Naive thymus-derived CD4-positive, alpha-beta T cell (primary cell): ENCODE data around the gene MUSTN1. TPM values are rescaled to one million over a fixed set of nuclear protein-coding genes. Genes with fewer than 3 reads are reported as not detected.
A peak's percentile ranks its signal among the peaks of the same experiment; 100 is the strongest.

Experiments
- ATAC-seq: fragments of 150-1000 bp; cut with Tn5 transposase; 2 replicates; pipeline ENCODE4 v1.10.0; 2021; ENCODE audit warnings: mild to moderate bottlenecking, moderate library complexity
- CTCF ChIA-PET: fragments of 350-600 bp; sonication (Branson Sonifier 250); formaldehyde crosslinking; loops from one replicate; lab custom pipeline; 2021; ENCODE audit warnings: antibody characterized with exemption; lab: Charles Lee
- POLR2A ChIA-PET: fragments of 350-600 bp; sonication (Branson Sonifier 250); formaldehyde crosslinking; loops from one replicate; lab custom pipeline; 2021; ENCODE audit warnings: antibody characterized with exemption, inconsistent platforms; lab: Charles Lee
- DNase-seq, 9 donors: peaks; one replicate each; pipeline versions ENCODE4 v3.0.0 to v3.0.0-alpha.2; 2020 to 2022; ENCODE audit warnings: mixed read lengths in 1 of 9
- H3K27ac ChIP-seq: one replicate; pipeline ENCODE4 v1.7.0; 2013; ENCODE audit warnings: mild to moderate bottlenecking, low read depth, low read length, moderate library complexity
- H3K27me3 ChIP-seq, 2 donors: one replicate each; pipeline ENCODE4 v1.7.0; 2013; ENCODE audit warnings: low read length in 2 of 2, mild to moderate bottlenecking in 2 of 2, moderate library complexity in 2 of 2; ENCODE audit not compliant: control insufficient read depth in 2 of 2, insufficient read depth in 2 of 2
- H3K36me3 ChIP-seq, 3 experiments: 1 replicate in 2 of 3; 2 replicates in 1 of 3; pipeline ENCODE4 v1.7.0; 2013; ENCODE audit warnings: low read length in 3 of 3, mild to moderate bottlenecking in 3 of 3, moderate library complexity in 1 of 3; ENCODE audit not compliant: insufficient read depth in 3 of 3, control insufficient read depth in 2 of 3
- H3K4me1 ChIP-seq, 2 donors: one replicate each; pipeline ENCODE4 v1.7.0; 2013; ENCODE audit warnings: low read length in 2 of 2, mild to moderate bottlenecking in 2 of 2, moderate library complexity in 1 of 2; ENCODE audit not compliant: control insufficient read depth in 2 of 2, insufficient read depth in 2 of 2
- H3K4me3 ChIP-seq: 2 replicates; pipeline ENCODE4 v1.7.0; 2013; ENCODE audit warnings: mild to moderate bottlenecking, low read length
- H3K9me3 ChIP-seq, 3 experiments: 1 replicate in 2 of 3; 2 replicates in 1 of 3; pipeline ENCODE4 v1.7.0; 2013; ENCODE audit warnings: low read length in 3 of 3; ENCODE audit not compliant: control insufficient read depth in 2 of 3
- H3K27ac Mint-ChIP-seq, 9 donors: one replicate each; pipeline ENCODE4 v1.8.0; 2020 to 2022; ENCODE audit warnings: mixed read lengths in 9 of 9, mild to moderate bottlenecking in 8 of 9, moderate library complexity in 5 of 9, inconsistent platforms in 2 of 9
- H3K27me3 Mint-ChIP-seq, 5 donors: one replicate each; pipeline ENCODE4 v1.8.0; 2021 to 2022; ENCODE audit warnings: mixed read lengths in 5 of 5, mild to moderate bottlenecking in 1 of 5
- H3K36me3 Mint-ChIP-seq, 5 donors: one replicate each; pipeline ENCODE4 v1.8.0; 2020 to 2022; ENCODE audit warnings: mixed read lengths in 5 of 5, mild to moderate bottlenecking in 3 of 5, inconsistent platforms in 1 of 5
- H3K4me1 Mint-ChIP-seq, 7 donors: one replicate each; pipeline ENCODE4 v1.8.0; 2020 to 2022; ENCODE audit warnings: mixed read lengths in 7 of 7, mild to moderate bottlenecking in 3 of 7, inconsistent platforms in 1 of 7
- H3K4me3 Mint-ChIP-seq, 10 donors: one replicate each; pipeline ENCODE4 v1.8.0; 2020 to 2022; ENCODE audit warnings: mild to moderate bottlenecking in 10 of 10, mixed read lengths in 10 of 10, moderate library complexity in 6 of 10, inconsistent platforms in 2 of 10
- H3K9me3 Mint-ChIP-seq, 11 donors: one replicate each; pipeline ENCODE4 v1.8.0; 2020 to 2022; ENCODE audit warnings: mixed read lengths in 11 of 11, mild to moderate bottlenecking in 4 of 11, inconsistent platforms in 1 of 11, moderate library complexity in 1 of 11
- intact Hi-C, 2 donors: fragments of 100-400 bp; cut with micrococcal nuclease; formaldehyde crosslinking; loops; one replicate each; pipeline ENCODE4 v1.15.1; 2023
- polyA plus RNA-seq, 2 donors: library from polyadenylated mRNA; unstranded; fragments of 300-500 nt; fragmentation: Illumina TruSeq; gene quantifications; one replicate each; pipeline ENCODE4 v1.2.3, GENCODE V29; 2021
- total RNA-seq, 6 experiments: library from RNA in 5 of 6; stranded (reverse) in 5 of 6; gene quantifications; 1 replicate in 5 of 6; 2 replicates in 1 of 6; pipeline ENCODE4 v1.2.3 and lab custom pipeline; 2021 to 2026

The MUSTN1 gene
- total and polyA plus RNA-seq, 7 experiments from 2014 or later = 0.76 to 10.0 (median 2.6) TPM; not detected in 2

DNA sequence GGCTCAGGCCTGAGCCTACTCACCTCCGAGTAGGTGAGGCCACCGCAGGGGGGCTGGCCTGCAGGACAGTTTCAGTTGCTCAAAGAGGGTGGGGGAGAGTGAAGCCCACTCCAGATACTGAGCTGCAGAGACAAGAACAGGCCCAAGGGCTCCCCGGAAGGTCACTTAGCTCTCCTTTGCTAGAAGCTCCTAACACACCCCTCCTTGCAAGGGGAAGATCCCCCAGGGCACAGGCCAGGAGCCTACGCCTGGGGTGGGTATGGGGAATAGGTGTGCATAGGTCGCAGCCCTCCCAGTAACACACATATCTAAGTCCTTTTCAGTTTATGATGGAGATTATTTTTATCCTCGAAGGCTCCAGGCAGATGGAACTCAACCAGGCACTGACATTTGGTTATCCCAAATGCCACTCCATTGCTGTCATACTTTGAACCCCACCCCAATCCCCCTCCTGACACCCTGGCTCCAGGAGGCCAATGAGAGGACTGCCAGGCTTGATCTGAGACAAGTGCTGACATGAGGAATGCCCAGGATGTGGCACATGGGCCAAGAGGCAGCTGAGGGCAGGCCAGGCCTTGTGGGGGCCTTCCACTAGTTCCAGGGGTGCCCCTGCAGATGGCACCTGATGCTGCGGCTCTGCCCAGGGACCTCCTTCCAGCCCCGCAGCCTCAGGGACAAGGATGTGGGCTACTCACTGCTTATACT is 1.1 kb upstream of the MUSTN1 start:
- Mint-ChIP-seq H3K4me3 (no peak overlapping the region), H3K9me3 (no peaks in the 10 kb centered on the region), H3K36me3 (peaks cover 0 to 18% (median 4%) of the 10 kb centered on the region in 5 donors), H3K27ac (no peak overlapping the region), H3K27me3 (no peaks in the 10 kb centered on the region), H3K4me1 (peaks cover 12 to 33% (median 24%) of the 10 kb centered on the region in 7 donors)
- intact Hi-C loops = no loop called here
- ChIA-PET CTCF (interaction anchor here (0.7 kb wide), 1 partner anchor 135 kb away, joined by 3 read pairs; no protein-coding TSS in a partner anchor), POLR2A (no interaction called here)
- DNase-seq = no peak
- Histone ChIP-seq H3K27me3 (no peaks in the 10 kb centered on the region), H3K4me1 (peaks cover 12 to 22% of the 10 kb centered on the region in 2 donors), H3K4me3 (no peak overlapping the region), H3K36me3 (peaks cover 0 to 30% (median 0%) of the 10 kb centered on the region in 3 experiments), H3K9me3 (no peaks in the 10 kb centered on the region), H3K27ac (no peak overlapping the region)
- ATAC-seq = no peak

DNA sequence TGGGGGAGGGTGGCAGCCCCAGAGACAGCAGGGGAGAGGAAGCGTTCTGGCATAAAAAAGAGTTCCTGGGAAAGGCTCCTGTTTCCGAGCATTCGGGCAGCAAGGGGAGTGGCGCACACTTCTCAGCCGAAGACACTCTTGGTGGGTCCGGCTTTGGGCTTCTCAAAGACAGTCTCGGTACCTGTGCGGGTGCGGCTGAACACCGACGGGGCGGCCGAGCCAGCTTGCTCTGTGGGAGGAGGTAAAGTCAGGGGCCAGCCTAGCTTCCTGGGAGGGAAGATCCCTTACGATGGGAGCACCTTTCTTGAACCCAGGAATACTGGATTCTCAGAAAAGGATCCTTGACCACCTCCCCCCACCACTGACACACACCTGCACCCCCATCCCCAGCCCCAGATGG is 1.6 kb downstream of the MUSTN1 start:
- Mint-ChIP-seq H3K27ac (no peak overlapping the region), H3K27me3 (no peaks in the 10 kb centered on the region), H3K4me3 (no peak overlapping the region), H3K4me1 (peaks cover 7 to 14% (median 10%) of the 10 kb centered on the region in 7 donors), H3K36me3 (peaks cover 0 to 10% (median 3%) of the 10 kb centered on the region in 5 donors), H3K9me3 (no peaks in the 10 kb centered on the region)
- ATAC-seq (no peak), DNase-seq (no peak)
- Histone ChIP-seq H3K27me3 (no peaks in the 10 kb centered on the region), H3K4me3 (no peak overlapping the region), H3K4me1 (peaks cover 0 to 9% of the 10 kb centered on the region in 2 donors), H3K9me3 (no peaks in the 10 kb centered on the region), H3K27ac (no peak overlapping the region), H3K36me3 (peaks cover 0 to 19% (median 0%) of the 10 kb centered on the region in 3 experiments)
- ChIA-PET POLR2A (no interaction called here), CTCF (no interaction called here)
- intact Hi-C loops = no loop called here

DNA sequence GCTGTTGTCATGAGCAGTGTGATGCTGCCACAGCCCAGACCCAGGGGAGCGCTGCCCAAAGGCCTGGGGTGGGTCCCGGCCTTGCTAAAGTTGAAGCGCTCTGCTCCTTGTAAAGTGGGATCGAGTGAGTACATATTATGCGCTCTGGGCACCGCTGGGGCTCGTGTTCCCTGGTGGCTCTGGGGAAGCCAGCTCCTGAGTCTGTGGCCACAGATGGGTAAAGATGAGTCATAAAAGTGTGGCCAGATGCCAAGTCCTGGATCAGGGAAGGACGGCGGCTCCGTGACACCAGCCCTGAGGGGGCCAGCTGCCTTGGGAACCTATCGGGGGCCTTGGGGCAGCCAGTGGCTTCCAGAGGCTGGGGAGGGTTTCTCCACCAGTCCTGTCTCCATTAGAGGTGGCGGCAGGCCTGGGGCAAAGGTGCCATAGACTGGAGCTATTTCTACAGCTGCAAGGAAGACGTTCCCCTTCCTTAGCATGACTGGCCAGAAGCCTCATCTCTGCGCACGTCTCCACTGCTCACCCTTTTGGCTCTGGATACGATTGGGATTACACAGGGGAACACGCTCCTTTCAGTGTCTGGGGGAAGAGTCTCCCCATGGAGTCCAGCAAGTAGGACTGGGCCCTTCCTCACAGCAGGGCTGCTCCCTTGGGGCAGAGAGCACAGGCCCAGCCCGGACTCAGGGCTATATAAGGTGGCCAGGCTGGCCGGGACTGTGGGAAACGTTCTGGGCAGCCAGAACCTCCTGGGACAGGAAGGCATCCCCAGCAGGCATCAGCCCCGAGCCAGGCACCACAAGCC is 3.1 kb downstream of the MUSTN1 start:
- Mint-ChIP-seq H3K27me3 (no peaks in the 10 kb centered on the region), H3K4me3 (no peak overlapping the region), H3K36me3 (peaks cover 0 to 10% (median 0%) of the 10 kb centered on the region in 5 donors), H3K27ac (no peak overlapping the region), H3K4me1 (peaks cover 0 to 5% (median 0%) of the 10 kb centered on the region in 7 donors), H3K9me3 (no peaks in the 10 kb centered on the region)
- DNase-seq (no peak), ATAC-seq (no peak)
- intact Hi-C loops = no loop called here
- Histone ChIP-seq H3K4me1 (no peaks in the 10 kb centered on the region), H3K9me3 (no peaks in the 10 kb centered on the region), H3K36me3 (peaks cover 0 to 19% (median 0%) of the 10 kb centered on the region in 3 experiments), H3K27me3 (no peaks in the 10 kb centered on the region), H3K27ac (no peak overlapping the region), H3K4me3 (no peak overlapping the region)
- ChIA-PET CTCF (no interaction called here), POLR2A (no interaction called here)

DNA sequence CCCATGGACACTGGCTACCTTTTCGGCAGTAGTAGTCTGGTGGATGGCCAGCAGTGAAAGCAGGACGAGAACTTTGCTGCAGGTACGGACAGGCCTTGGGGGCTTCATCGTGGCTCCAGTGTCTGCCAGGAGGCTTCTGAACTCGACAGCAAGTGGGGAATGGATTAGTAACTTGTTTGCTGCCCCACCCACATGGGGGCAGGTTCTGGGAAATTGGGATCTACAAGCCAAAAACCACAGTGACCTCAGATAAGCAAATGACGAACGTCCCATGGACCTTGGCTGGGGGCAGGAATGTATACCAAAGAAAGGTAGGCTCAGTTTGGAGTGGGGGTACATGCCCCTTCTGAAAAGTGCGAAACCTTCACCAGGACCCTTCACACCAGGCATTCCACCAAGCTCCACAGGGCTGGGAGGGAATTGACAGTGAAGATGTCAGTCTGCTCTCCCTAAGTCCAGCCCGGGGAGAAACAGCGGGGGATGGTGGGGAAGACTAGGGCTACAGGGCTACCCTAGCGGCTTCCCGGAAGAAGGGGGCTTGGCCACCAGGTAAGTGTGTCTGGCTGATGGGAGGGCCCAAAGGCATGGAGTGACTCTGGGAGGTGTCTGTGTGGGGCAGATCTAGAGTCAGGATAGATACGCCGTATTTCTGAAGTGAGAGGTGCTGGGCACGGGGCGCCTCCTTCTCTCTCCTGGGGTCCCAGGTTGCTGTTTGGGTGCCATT is 4.1 kb downstream of the MUSTN1 start, which contains the start of gene ITIH4:
TSS of gene ITIH4 (minus strand) at position 138 of the 724 bp plus-strand sequence. CDS start at position 108, 30 bp downstream.
- Histone ChIP-seq H3K27ac (no peak within 1 kb of the TSS), H3K4me1 (no peaks in the 10 kb centered on the region), H3K9me3 (no peaks in the 10 kb centered on the region), H3K27me3 (no peaks in the 10 kb centered on the region), H3K4me3 (no peak within 1 kb of the TSS), H3K36me3 (peaks cover 0 to 12% (median 0%) of the 10 kb centered on the region in 3 experiments)
- POLR2A ChIA-PET = no interaction called here
- Mint-ChIP-seq H3K27ac (no peak within 1 kb of the TSS), H3K4me3 (no peak within 1 kb of the TSS), H3K27me3 (no peaks in the 10 kb centered on the region), H3K9me3 (no peaks in the 10 kb centered on the region), H3K36me3 (peaks cover 0 to 5% (median 0%) of the 10 kb centered on the region in 5 donors), H3K4me1 (no peaks in the 10 kb centered on the region)
- intact Hi-C loops = no loop called here
- DNase-seq (no peak), ATAC-seq (no peak)
- CTCF ChIA-PET = no interaction called here

DNA sequence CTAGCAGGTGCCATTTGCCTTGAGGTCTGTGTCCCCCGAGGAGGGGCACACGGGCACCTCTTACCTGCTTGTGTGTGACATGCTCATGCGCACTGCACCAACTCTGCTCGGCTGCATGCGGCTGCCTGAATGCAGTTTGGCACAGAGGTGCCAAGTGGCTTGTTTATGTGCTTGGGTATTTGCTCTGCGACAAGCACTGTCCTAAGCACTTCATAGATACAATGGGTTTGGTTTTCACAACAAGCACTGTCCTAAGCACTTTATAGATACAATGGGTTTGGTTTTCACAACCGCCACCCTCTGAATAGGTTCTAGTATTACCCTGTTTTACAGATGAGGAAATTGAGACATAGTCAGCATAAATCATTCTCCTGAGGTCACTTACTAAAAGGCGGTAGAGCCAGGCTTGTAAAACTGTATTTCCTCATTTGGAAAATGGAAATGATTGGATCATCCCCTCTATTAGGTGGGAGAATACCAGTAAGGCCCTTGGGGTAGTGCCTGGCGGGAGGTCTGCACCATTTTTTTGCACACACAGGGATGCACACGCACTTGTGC is 4.8 kb downstream of the MUSTN1 start:
- Histone ChIP-seq H3K27ac (no peak overlapping the region), H3K27me3 (no peaks in the 10 kb centered on the region), H3K9me3 (no peaks in the 10 kb centered on the region), H3K4me3 (no peak overlapping the region), H3K36me3 (peaks cover 0 to 5% (median 0%) of the 10 kb centered on the region in 3 experiments), H3K4me1 (no peaks in the 10 kb centered on the region)
- Mint-ChIP-seq H3K27ac (no peak overlapping the region), H3K4me1 (no peaks in the 10 kb centered on the region), H3K4me3 (no peak overlapping the region), H3K9me3 (no peaks in the 10 kb centered on the region), H3K27me3 (no peaks in the 10 kb centered on the region), H3K36me3 (peaks cover 0 to 3% (median 0%) of the 10 kb centered on the region in 5 donors)
- intact Hi-C loops = no loop called here
- CTCF ChIA-PET = no interaction called here
- POLR2A ChIA-PET = no interaction called here
- no peak for ATAC-seq
- no peak for DNase-seq

DNA sequence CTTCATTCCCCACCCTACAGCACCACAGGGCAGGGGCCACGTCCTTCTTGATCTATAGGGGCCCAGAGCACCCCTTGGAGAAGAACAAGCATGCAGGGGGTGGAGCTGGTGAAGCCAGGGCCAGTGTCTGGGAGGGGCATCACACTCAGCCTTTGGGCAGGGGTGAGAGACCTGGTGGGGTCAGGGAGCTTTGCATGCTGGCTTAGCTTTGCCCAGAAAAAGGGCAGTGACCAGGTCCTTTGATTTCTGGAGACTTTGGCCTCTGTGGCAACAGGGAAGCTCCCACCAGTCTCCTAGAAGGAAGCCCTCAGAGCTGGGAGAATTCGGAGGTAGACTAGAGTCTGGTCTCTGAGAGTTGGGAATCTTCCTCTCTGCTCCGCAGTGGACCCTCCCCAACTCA is 5.3 kb downstream of the MUSTN1 start:
- no peak overlapping the region for H3K4me3 ChIP-seq
- Mint-ChIP-seq H3K4me1 (no peaks in the 10 kb centered on the region), H3K4me3 (no peak overlapping the region), H3K27me3 (no peaks in the 10 kb centered on the region), H3K36me3 (peaks cover 0 to 5% (median 0%) of the 10 kb centered on the region in 5 donors), H3K27ac (peak overlapping the region in 1 of 9 donors; percentile 17), H3K9me3 (no peaks in the 10 kb centered on the region)
- ATAC-seq = no peak
- H3K4me1 ChIP-seq = no peaks in the 10 kb centered on the region
- intact Hi-C loops = no loop called here
- ChIA-PET CTCF (no interaction called here), POLR2A (no interaction called here)
- H3K9me3 ChIP-seq = no peaks in the 10 kb centered on the region
- peaks cover 0 to 2% (median 0%) of the 10 kb centered on the region in 3 experiments for H3K36me3 ChIP-seq
- no peak overlapping the region for H3K27ac ChIP-seq
- no peak for DNase-seq
- no peaks in the 10 kb centered on the region for H3K27me3 ChIP-seq
